HUES48 (cell line): Measurements from ENCODE around the gene C11orf87.

Experiments used
- H3K27ac ChIP-seq: one replicate; pipeline ENCODE4 v1.7.0; 2013; ENCODE audit warnings: low read depth, low read length, inconsistent platforms
- H3K27me3 ChIP-seq: 2 replicates; pipeline ENCODE4 v1.6.1; 2013; ENCODE audit warnings: mild to moderate bottlenecking, low read length; ENCODE audit not compliant: control insufficient read depth, insufficient read depth
- H3K36me3 ChIP-seq: 2 replicates; pipeline ENCODE4 v1.6.1; 2013; ENCODE audit warnings: low read length; ENCODE audit not compliant: control insufficient read depth, insufficient read depth
- H3K4me1 ChIP-seq: 2 replicates; pipeline ENCODE4 v1.6.1; 2013; ENCODE audit warnings: mild to moderate bottlenecking, low read length; ENCODE audit not compliant: control insufficient read depth, insufficient read depth
- H3K4me3 ChIP-seq: 2 replicates; pipeline ENCODE4 v1.5.1; 2013; ENCODE audit warnings: mild to moderate bottlenecking, low read depth, low read length
- H3K9ac ChIP-seq: 2 replicates; pipeline ENCODE4 v1.6.1; 2013; ENCODE audit warnings: mild to moderate bottlenecking, low read depth, low read length, moderate library complexity
- H3K9me3 ChIP-seq: 2 replicates; pipeline ENCODE4 v1.6.1; 2013; ENCODE audit warnings: low read length; ENCODE audit not compliant: control insufficient read depth, insufficient read depth

Gene C11orf87

GRCh38 chr11:109416601-109417000 is 5.4 kb upstream of the C11orf87 start:
- Histone ChIP-seq H3K4me1 (no peaks in the 10 kb centered on the region), H3K9me3 (no peaks in the 10 kb centered on the region), H3K9ac (no peak overlapping the region), H3K4me3 (no peak overlapping the region), H3K27me3 (peaks cover 16% of the 10 kb centered on the region), H3K27ac (no peak overlapping the region), H3K36me3 (no peaks in the 10 kb centered on the region)

- no peak overlapping the region for H3K9ac ChIP-seq
- H3K9me3 ChIP-seq, result no peaks in the 10 kb centered on the region
- H3K27ac ChIP-seq, result no peak overlapping the region
- peak overlapping the region; percentile 59 for H3K4me3 ChIP-seq
- H3K36me3 ChIP-seq, result no peaks in the 10 kb centered on the region
- no peaks in the 10 kb centered on the region for H3K4me1 ChIP-seq
- peaks cover 45% of the 10 kb centered on the region for H3K27me3 ChIP-seq
Measured at GRCh38 chr11:109422870-109423465, 978 bp downstream of the C11orf87 start.

- Histone ChIP-seq H3K4me3 (peak overlapping the region; percentile 59), H3K4me1 (no peaks in the 10 kb centered on the region), H3K27ac (no peak overlapping the region), H3K9ac (no peak overlapping the region), H3K27me3 (peaks cover 45% of the 10 kb centered on the region), H3K36me3 (no peaks in the 10 kb centered on the region), H3K9me3 (no peaks in the 10 kb centered on the region)
Measured at GRCh38 chr11:109423466-109424190, 1.6 kb downstream of the C11orf87 start.

- no peaks in the 10 kb centered on the region for H3K9me3 ChIP-seq
- no peak overlapping the region for H3K27ac ChIP-seq
- no peak overlapping the region for H3K9ac ChIP-seq
- peaks cover 41% of the 10 kb centered on the region for H3K27me3 ChIP-seq
- H3K36me3 ChIP-seq, result no peaks in the 10 kb centered on the region
- H3K4me1 ChIP-seq, result no peaks in the 10 kb centered on the region
- H3K4me3 ChIP-seq, result no peak overlapping the region
Measured at GRCh38 chr11:109424901-109425300, 2.9 kb downstream of the C11orf87 start.

GRCh38 chr11:109425554-109425953 is 3.6 kb downstream of the C11orf87 start:
- H3K36me3 ChIP-seq, result no peaks in the 10 kb centered on the region
- H3K4me3 ChIP-seq, result no peak overlapping the region
- H3K9me3 ChIP-seq, result no peaks in the 10 kb centered on the region
- no peak overlapping the region for H3K27ac ChIP-seq
- no peak overlapping the region for H3K9ac ChIP-seq
- H3K27me3 ChIP-seq, result peaks cover 40% of the 10 kb centered on the region
- no peaks in the 10 kb centered on the region for H3K4me1 ChIP-seq

- Histone ChIP-seq H3K9ac (no peak overlapping the region), H3K9me3 (no peaks in the 10 kb centered on the region), H3K4me3 (no peak overlapping the region), H3K4me1 (no peaks in the 10 kb centered on the region), H3K36me3 (no peaks in the 10 kb centered on the region), H3K27me3 (peaks cover 29% of the 10 kb centered on the region), H3K27ac (no peak overlapping the region)
Measured at GRCh38 chr11:109426442-109427240, 4.7 kb downstream of the C11orf87 start.

- Histone ChIP-seq H3K9me3 (no peaks in the 10 kb centered on the region), H3K9ac (no peak overlapping the region), H3K27me3 (no peaks in the 10 kb centered on the region), H3K4me3 (no peak overlapping the region), H3K27ac (no peak overlapping the region), H3K4me1 (no peaks in the 10 kb centered on the region), H3K36me3 (no peaks in the 10 kb centered on the region)
Measured at GRCh38 chr11:109432105-109432504, 10.1 kb downstream of the C11orf87 start.

- H3K4me1 ChIP-seq, result no peaks in the 10 kb centered on the region
- no peak overlapping the region for H3K9ac ChIP-seq
- no peaks in the 10 kb centered on the region for H3K36me3 ChIP-seq
- H3K27me3 ChIP-seq, result no peaks in the 10 kb centered on the region
- no peaks in the 10 kb centered on the region for H3K9me3 ChIP-seq
- H3K27ac ChIP-seq, result no peak overlapping the region
- H3K4me3 ChIP-seq, result no peak overlapping the region
Measured at GRCh38 chr11:109433753-109434256, 11.8 kb downstream of the C11orf87 start.

GRCh38 chr11:109435121-109435742 is 13.2 kb downstream of the C11orf87 start:
- Histone ChIP-seq H3K9me3 (no peaks in the 10 kb centered on the region), H3K27ac (no peak overlapping the region)

GRCh38 chr11:109439684-109440083 is 17.7 kb downstream of the C11orf87 start:
- H3K36me3 ChIP-seq, result no peaks in the 10 kb centered on the region
- no peaks in the 10 kb centered on the region for H3K4me1 ChIP-seq

More at GRCh38 chr11:109435121-109435742, 13.2 kb downstream of the C11orf87 start:
- Histone ChIP-seq H3K4me3 (no peak overlapping the region), H3K9ac (no peak overlapping the region), H3K27me3 (no peaks in the 10 kb centered on the region), H3K4me1 (no peaks in the 10 kb centered on the region), H3K36me3 (no peaks in the 10 kb centered on the region)

More at GRCh38 chr11:109439684-109440083, 17.7 kb downstream of the C11orf87 start:
- Histone ChIP-seq H3K9me3 (no peaks in the 10 kb centered on the region), H3K4me3 (no peak overlapping the region), H3K27me3 (no peaks in the 10 kb centered on the region), H3K9ac (no peak overlapping the region), H3K27ac (no peak overlapping the region)
